Renal cortical epithelial cell (primary cell): Measurements from ENCODE around the gene PIKFYVE. TPM values are rescaled to one million over a fixed set of nuclear protein-coding genes. Genes with fewer than 3 reads are reported as not detected.
A peak's percentile ranks its signal among the peaks of the same experiment; 100 is the strongest.
"Not testable (repeated sequence)": the region's sequence is repeated elsewhere in the genome, so short reads cannot be mapped to it uniquely, and the experiment has no call there.

Experiments used
- DNase-seq: peaks from one replicate; pipeline ENCODE4 v3.0.0-alpha.2; 2011; ENCODE audit warnings: low read depth
- total RNA-seq: library from RNA; depleted of rRNA; stranded (reverse); fragments of >200 nt; gene quantifications from 2 replicates; pipeline ENCODE4 v1.2.3, GENCODE V29; 2014

Gene PIKFYVE
- total RNA-seq, 1 donor from 2014 or later: 40.8 TPM

GRCh38 chr2:208359632-208359986 is 93.6 kb downstream of the PIKFYVE start:
- DNase-seq: no peak

GRCh38 chr2:208360259-208361076 is 94.4 kb downstream of the PIKFYVE start:
- no peak for DNase-seq

- DNase-seq: no peak
Measured at GRCh38 chr2:208361077-208361441, 95.0 kb downstream of the PIKFYVE start.

GRCh38 chr2:208363485-208363884 is 97.4 kb downstream of the PIKFYVE start:
- peak; percentile 74 for DNase-seq

- no peak for DNase-seq
Measured at GRCh38 chr2:208366215-208367127, 100.4 kb downstream of the PIKFYVE start.

- DNase-seq: peak; percentile 95
Measured at GRCh38 chr2:208369091-208369490, 103.0 kb downstream of the PIKFYVE start.

GRCh38 chr2:208370881-208371633 is 105.0 kb downstream of the PIKFYVE start:
- peak; percentile 13 for DNase-seq

- peak; percentile 16 for DNase-seq
Measured at GRCh38 chr2:208371634-208371935, 105.5 kb downstream of the PIKFYVE start.

GRCh38 chr2:208373460-208374089 is 107.5 kb downstream of the PIKFYVE start:
- peak; percentile 58 for DNase-seq

- DNase-seq: no peak
Measured at GRCh38 chr2:208375491-208376068, 109.5 kb downstream of the PIKFYVE start.

GRCh38 chr2:208377344-208377860 is 111.3 kb downstream of the PIKFYVE start:
- DNase-seq: not testable (repeated sequence)

GRCh38 chr2:208379192-208379591 is 113.1 kb downstream of the PIKFYVE start:
- peak; percentile 55 for DNase-seq

GRCh38 chr2:208384637-208385036 is 118.6 kb downstream of the PIKFYVE start:
- no peak for DNase-seq

- DNase-seq: no peak
Measured at GRCh38 chr2:208386541-208386940, 120.5 kb downstream of the PIKFYVE start.

- DNase-seq: no peak
Measured at GRCh38 chr2:208389940-208390339, 123.9 kb downstream of the PIKFYVE start.

GRCh38 chr2:208392300-208392699 is 126.2 kb downstream of the PIKFYVE start:
- no peak for DNase-seq

GRCh38 chr2:208396796-208397195 is 130.7 kb downstream of the PIKFYVE start:
- not testable (repeated sequence) for DNase-seq

- no peak for DNase-seq
Measured at GRCh38 chr2:208399201-208399600, 133.1 kb downstream of the PIKFYVE start.

- no peak for DNase-seq
Measured at GRCh38 chr2:208406474-208407451, 140.7 kb downstream of the PIKFYVE start, which contains the start of gene PTH2R. TSS of gene PTH2R (plus strand) at chr2:208406792. CDS start at chr2:208407044, 252 bp downstream.

- peak; percentile 38 for DNase-seq
Measured at GRCh38 chr2:208407667-208408066, 141.6 kb downstream of the PIKFYVE start.
